HG02610 (cell line): ENCODE data around the gene BAHD1.
A peak's percentile ranks its signal among the peaks of the same experiment; 100 is the strongest.

ENCODE experiments used
- ATAC-seq: cut with Tn5 transposase; IDR thresholded peaks from one replicate; pipeline ENCODE4 v1.9.1; 2021; ENCODE audit warnings: mild to moderate bottlenecking, moderate library complexity; ENCODE audit not compliant: unreplicated experiment

The BAHD1 gene

GRCh38 chr15:40464595-40465185, 23.9 kb downstream of the BAHD1 start:
- ATAC-seq, result no peak

DNA sequence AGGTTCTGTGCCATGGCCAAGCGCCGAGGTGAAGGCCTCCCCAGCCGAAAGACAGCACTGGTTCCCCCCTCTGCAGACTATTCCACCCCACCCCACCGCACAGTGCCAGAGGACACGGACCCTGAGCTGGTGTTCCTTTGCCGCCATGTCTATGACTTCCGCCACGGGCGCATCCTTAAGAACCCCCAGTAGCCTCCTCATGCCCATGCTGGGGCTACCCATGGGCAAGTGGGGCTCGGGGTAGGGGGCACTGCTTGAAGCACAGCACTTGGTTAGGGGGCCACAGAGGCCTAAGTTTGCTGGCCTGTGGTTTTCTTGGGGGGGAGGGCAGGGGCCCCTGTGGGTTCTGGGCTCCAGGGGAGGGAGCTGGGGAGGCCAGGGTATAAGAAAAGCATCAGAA, 25.2 kb downstream of the BAHD1 start:
- ATAC-seq, result no peak

DNA sequence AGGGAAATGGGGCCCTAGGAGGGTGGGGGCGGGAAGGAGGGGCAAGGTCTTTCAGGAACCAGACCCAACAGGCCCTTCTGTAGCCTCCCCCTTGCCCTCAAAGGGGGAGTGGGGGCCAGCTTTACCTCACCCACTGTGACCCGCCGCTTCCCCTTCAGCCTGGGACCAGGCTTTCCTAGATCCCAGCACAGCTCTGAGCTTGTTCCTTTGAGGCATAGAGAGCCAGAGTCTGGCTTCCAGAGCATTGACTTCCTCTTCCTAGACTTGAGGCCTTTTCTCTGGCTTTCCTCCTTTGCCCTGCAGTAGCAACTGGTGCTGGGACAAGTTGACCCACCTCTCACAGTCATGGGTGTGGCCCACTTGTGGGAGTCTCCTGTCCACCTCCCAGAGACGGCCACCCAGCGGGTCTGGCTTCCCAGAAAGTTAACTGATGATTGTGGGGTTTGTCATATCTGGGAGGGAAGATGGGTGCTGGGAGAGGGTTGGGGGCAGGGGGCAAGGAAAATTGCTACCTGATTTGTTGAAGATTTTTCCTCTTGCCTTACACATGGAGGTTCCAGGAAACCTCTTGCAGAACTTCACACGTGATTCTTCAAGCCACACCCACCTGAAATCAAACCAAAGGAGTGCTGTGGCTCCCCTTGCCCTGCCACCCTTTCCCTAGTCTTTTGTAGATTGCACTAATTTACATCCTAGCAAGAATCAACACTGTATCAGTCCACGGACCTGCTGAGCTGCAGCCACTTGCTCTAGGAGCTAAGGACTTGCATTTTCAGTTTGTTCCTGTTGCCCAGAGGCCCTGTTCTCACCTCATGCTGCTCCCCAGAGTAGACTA, 25.9 kb downstream of the BAHD1 start:
- ATAC-seq, result no peak

DNA sequence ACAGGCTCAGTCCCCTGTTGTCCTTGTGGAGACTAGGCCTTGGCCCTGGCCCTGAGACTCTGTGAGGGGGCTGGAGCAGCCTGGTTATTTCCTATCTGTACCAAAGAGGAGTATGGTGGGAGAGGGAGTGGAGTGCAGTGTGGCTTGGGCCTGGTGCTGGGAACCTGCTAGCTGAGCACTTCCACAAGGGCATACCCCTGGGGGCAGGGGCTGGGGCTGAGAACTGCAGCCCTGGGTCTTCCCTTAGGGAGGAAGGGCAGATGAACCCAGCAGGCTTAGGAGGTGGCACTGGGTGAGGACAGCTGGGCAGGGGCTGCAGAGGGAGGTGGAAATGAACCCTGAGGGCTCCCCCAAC, 26.5 kb downstream of the BAHD1 start:
- no peak for ATAC-seq

- no peak for ATAC-seq
Measured at GRCh38 chr15:40468898-40469331, 28.2 kb downstream of the BAHD1 start.

GRCh38 chr15:40469776-40470390, 29.1 kb downstream of the BAHD1 start:
- ATAC-seq, result no peak

DNA sequence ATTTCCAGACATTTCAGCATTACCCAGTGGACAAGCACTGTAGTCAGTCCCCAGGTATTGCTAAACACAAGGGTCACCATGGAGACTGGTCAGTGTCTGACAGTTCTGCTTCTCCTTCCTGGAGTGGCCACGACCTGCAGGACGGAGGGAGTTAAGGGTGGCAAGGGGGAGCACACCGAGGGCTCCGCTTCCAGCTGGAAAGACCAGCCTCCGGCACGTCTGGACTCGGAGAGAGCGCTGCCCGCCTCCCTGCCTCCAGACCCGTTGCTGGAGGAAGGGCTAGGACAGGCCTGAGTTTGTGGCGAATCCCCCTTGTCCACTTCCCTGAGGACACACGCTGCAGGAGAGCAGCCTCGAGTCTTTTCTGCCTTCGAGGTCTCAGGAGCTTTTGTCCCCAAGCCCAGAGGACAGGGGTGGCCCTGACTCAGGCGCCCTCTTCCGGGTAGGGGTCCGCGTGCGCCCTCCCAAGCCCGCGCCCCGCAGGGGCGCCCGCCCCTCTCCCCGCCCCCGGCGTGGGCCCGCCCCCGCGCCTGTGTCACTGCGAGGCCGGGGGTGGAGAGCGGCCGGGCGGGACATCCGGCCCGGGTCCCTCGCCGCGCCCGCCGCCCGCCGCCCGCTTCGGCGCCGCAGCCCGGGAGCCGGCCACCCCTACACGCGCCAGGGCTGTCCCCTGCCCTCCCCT, 29.8 kb downstream of the BAHD1 start, which contains the start of gene CHST14:
CHST14 (plus strand) TSS at position 562 of the 682 bp plus-strand sequence. CDS start 230 bp downstream, outside the sequence.
- ATAC-seq, result peak; percentile 64

DNA sequence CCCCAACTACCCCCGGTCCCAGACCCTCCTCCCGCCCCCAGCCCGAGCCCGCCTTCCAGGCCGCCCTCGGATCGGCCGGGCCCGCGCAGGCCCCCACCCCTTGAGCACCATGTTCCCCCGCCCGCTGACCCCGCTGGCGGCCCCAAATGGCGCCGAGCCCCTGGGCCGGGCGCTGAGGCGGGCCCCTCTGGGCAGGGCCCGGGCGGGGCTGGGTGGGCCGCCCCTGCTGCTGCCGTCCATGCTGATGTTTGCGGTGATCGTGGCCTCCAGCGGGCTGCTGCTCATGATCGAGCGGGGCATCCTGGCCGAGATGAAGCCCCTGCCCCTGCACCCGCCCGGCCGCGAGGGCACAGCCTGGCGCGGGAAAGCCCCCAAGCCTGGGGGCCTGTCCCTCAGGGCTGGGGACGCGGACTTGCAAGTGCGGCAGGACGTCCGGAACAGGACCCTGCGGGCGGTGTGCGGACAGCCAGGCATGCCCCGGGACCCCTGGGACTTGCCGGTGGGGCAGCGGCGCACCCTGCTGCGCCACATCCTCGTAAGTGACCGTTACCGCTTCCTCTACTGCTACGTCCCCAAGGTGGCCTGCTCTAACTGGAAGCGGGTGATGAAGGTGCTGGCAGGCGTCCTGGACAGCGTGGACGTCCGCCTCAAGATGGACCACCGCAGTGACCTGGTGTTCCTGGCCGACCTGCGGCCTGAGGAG, 30.5 kb downstream of the BAHD1 start:
- peak; percentile 31 for ATAC-seq

- ATAC-seq, result peak; percentile 17
Measured at GRCh38 chr15:40471808-40472150, 31.0 kb downstream of the BAHD1 start.

DNA sequence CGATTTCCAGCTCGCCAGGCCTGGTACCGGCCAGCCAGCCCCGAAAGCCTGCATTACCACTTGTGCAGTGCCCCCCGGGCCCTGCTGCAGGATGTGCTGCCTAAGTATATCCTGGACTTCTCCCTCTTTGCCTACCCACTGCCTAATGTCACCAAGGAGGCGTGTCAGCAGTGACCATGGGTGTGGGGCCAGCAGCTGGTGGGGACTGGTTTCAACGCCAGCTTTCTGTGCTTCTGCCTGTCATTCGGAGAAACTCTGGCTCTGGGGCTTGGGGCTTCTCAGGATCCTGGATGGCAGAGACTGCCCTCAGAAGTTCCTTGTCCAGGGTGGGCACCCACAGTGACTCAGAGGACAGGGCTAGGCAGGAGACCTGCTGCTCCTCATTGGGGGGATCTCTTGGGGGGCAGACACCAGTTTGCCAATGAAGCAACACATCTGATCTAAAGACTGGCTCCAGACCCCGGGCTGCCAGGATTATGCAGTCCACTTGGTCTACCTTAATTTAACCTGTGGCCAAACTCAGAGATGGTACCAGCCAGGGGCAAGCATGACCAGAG, 31.5 kb downstream of the BAHD1 start:
- no peak for ATAC-seq

DNA sequence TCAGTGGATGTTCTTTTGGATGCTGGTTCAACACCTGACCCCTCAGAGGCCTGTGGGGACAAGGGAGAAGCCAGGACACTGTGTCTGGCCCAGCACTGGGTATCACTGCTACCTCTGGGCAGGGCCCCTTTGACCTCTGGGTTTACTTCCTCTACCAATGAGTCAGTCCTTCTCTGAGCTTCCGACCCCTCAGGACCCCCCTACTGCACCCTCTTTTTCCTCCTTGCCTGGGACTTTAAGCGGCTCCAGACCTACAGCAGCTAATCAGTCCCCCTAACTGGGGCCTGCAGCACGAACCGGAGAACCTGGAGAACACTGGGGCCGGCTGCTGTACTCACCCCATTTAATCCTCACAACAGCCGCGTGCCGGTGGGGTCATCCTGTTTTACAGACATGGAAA, 33.8 kb downstream of the BAHD1 start:
- no peak for ATAC-seq

GRCh38 chr15:40477642-40478327, 37.0 kb downstream of the BAHD1 start:
- ATAC-seq, result no peak

GRCh38 chr15:40479024-40479423, 38.3 kb downstream of the BAHD1 start:
- ATAC-seq, result no peak

DNA sequence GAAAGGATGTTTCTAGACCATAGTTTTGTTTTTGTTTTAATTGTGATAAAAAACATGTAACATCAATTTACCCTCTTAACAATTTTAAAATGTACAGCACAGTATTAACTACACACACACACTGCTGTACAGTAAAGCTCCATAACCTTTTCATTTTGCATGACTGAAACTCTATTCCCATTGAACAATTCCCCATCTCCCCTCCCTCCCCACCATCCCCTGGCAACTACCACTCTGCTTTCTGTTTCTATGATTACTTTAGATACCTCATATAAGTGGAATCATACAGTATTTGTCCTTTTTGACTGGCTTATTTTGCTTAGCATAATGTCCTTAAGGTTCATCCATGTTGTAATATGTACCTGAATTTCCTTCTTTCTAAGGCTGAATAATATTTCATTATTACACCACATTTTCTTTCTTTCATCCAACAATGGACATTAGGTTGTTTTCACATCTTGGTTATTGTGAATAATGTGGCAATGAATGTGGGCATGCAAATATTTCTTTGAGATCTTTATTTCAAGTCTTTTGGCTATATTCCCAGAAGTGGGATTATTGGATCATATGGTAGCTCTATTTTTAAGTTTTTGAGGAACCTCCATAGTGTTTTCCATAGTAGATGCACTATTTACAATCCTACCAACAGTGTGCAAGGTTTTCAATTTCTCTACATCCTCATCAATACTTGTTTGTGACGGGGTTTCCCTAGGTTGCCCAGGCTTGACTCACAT, 40.8 kb downstream of the BAHD1 start:
- no peak for ATAC-seq

GRCh38 chr15:40483919-40484318, 43.2 kb downstream of the BAHD1 start:
- no peak for ATAC-seq

- ATAC-seq, result no peak
Measured at GRCh38 chr15:40486066-40486770, 45.5 kb downstream of the BAHD1 start.

DNA sequence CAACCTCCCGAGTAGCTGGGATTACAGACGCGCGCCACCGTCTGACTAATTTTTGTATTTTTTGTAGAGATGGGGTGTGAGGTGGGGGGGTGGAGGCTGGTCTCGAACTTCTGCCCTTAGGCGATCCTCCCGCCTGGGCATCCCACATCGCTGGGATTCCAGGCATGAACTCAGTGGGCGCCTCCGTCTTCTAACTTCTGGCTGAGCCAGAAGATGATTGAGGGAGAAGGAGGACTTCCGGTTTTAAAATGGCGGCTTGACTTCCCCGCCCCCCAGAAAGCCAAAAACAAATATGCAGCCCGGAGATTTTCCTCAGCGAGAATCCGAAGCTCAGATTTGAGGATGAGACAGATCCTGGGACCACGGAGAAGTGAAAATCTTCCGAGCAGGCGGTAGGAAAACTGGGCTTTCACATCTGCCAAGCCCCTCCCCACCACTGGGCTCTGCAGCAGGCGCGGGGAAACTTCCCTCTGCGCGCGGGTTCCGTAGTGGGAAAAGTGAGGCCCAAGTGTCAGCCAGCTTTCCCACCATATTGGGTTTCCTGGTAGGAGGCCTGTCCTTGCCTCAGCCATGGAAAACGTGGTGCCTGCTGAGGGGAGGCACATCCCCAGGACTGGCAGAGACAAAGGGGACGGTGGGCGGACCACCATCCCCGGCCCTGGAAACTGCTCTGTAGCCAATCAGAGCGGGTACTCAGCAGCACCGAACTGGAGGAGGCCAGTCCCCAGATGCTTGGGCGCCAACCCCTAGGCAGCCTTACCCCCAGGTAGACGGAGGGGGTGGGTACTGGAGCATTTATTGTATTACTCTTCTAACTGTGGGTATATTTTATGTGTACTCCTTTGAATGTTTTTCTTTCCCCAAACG, 47.3 kb downstream of the BAHD1 start:
- ATAC-seq, result no peak
